SK-N-SH (cell line): ENCODE data around the gene C4orf54. TPM values are rescaled to one million over a fixed set of nuclear protein-coding genes. Genes with fewer than 3 reads are reported as not detected.

Experiments
- CTCF ChIA-PET: fragments of 300-600, 350-600 bp; formaldehyde crosslinking; extraction: SDS; loops from one replicate; lab custom pipeline; 2021; lab: Yijun Ruan, JAX
- POLR2A ChIA-PET: fragments of 350-600 bp; sonication (Branson Sonifier 250); formaldehyde crosslinking; extraction: SDS; loops from one replicate; lab custom pipeline; 2020; ENCODE audit warnings: antibody characterized with exemption, inconsistent platforms; lab: Yijun Ruan, JAX
- DNase-seq: peaks from one replicate; pipeline ENCODE4 v3.0.0; 2012
- H2AFZ ChIP-seq: fragments of 200-600 bp; sonication (generic); 2 replicates; pipeline ENCODE4 v1.8.1; 2016; ENCODE audit warnings: antibody characterized with exemption, mild to moderate bottlenecking, low read depth
- H3F3A ChIP-seq: fragments of 200-600 bp; sonication (generic); replicated peaks from 2 replicates; pipeline ENCODE3; 2016; ENCODE audit warnings: antibody characterized with exemption, mild to moderate bottlenecking; ENCODE audit not compliant: insufficient read depth
- H3K27ac ChIP-seq, 2 experiments: fragments of 200-500 bp in 1 of 2; fragments of 200-600 bp in 1 of 2; sonication (Bioruptor generic) in 1 of 2; sonication (generic), shearing (Covaris generic) in 1 of 2; 2 replicates each; pipeline versions ENCODE4 v1.5.1 to v1.6.1; 2014 to 2016; ENCODE audit warnings: low read depth in 2 of 2, inconsistent platforms in 1 of 2, low read length in 1 of 2, mild to moderate bottlenecking in 1 of 2, mixed read lengths in 1 of 2
- H3K27me3 ChIP-seq: fragments of 200-600 bp; sonication (generic), shearing (Covaris generic); 2 replicates; pipeline ENCODE4 v1.6.1; 2016; ENCODE audit warnings: mixed run types; ENCODE audit not compliant: insufficient read depth
- H3K36me3 ChIP-seq, 2 experiments: fragments of 200-500 bp in 1 of 2; fragments of 200-600 bp in 1 of 2; sonication (Bioruptor generic) in 1 of 2; sonication (generic) in 1 of 2; replicated peaks in 1 of 2; 2 replicates each; pipeline versions ENCODE3 to v1.5.1; 2014 to 2016; ENCODE audit warnings: low read length in 1 of 2, mild to moderate bottlenecking in 1 of 2; ENCODE audit not compliant: insufficient read depth in 2 of 2, control insufficient read depth in 1 of 2
- H3K4me1 ChIP-seq, 2 experiments: fragments of 200-500 bp in 1 of 2; fragments of 200-600 bp in 1 of 2; sonication (Bioruptor generic) in 1 of 2; sonication (generic), shearing (Covaris generic) in 1 of 2; 2 replicates each; pipeline versions ENCODE4 v1.5.1 to v1.6.1; 2014 to 2016; ENCODE audit warnings: low read depth in 1 of 2, low read length in 1 of 2, mixed run types in 1 of 2; ENCODE audit not compliant: insufficient read depth in 2 of 2, control insufficient read depth in 1 of 2
- H3K4me2 ChIP-seq: fragments of 200-600 bp; sonication (generic), shearing (Covaris generic); 2 replicates; pipeline ENCODE4 v1.6.1; 2017; ENCODE audit warnings: mixed run types
- H3K4me3 ChIP-seq, 2 experiments: fragments of 200-500 bp in 1 of 2; fragments of 200-600 bp in 1 of 2; sonication (Bioruptor generic) in 1 of 2; sonication (generic), shearing (Covaris generic) in 1 of 2; 2 replicates each; pipeline versions ENCODE4 v1.5.1 to v1.8.1; 2014 to 2016; ENCODE audit warnings: low read depth in 2 of 2, inconsistent platforms in 1 of 2, low read length in 1 of 2, mild to moderate bottlenecking in 1 of 2, mixed read lengths in 1 of 2, moderate library complexity in 1 of 2
- H3K79me2 ChIP-seq: fragments of 200-600 bp; sonication (generic); 2 replicates; pipeline ENCODE4 v1.8.1; 2017; ENCODE audit warnings: mild to moderate bottlenecking; ENCODE audit not compliant: insufficient read depth
- H3K9ac ChIP-seq: fragments of 200-600 bp; sonication (generic); 2 replicates; pipeline ENCODE4 v1.6.1; 2017; ENCODE audit warnings: mixed run types
- H3K9me2 ChIP-seq: fragments of 200-600 bp; sonication (generic); 2 replicates; pipeline ENCODE4 v1.6.1; 2017; ENCODE audit warnings: mixed run types
- H3K9me3 ChIP-seq: fragments of 200-600 bp; sonication (generic); 2 replicates; pipeline ENCODE4 v1.6.1; 2017; ENCODE audit warnings: mixed run types, mild to moderate bottlenecking, moderate library complexity
- H4K20me1 ChIP-seq: fragments of 200-600 bp; sonication (generic); 2 replicates; pipeline ENCODE4 v1.6.1; 2017; ENCODE audit warnings: mild to moderate bottlenecking, mixed run types; ENCODE audit not compliant: insufficient read depth
- ELF1 ChIP-seq: IDR thresholded peaks from 2 replicates; pipeline ENCODE4 v1.4.0; 2012
- EP300 ChIP-seq, 2 experiments: IDR thresholded peaks; 2 replicates each; pipeline versions ENCODE4 v1.4.0 to v1.6.1; 2012; ENCODE audit warnings: borderline replicate concordance in 1 of 2, low read depth in 1 of 2, low read length in 1 of 2
- EZH2phosphoT487 ChIP-seq: fragments of 200-600 bp; sonication (generic); IDR thresholded peaks from 2 replicates; pipeline ENCODE4 v1.6.1; 2017; ENCODE audit warnings: low read depth, mixed run types, mild to moderate bottlenecking, antibody characterized with exemption, moderate library complexity, borderline replicate concordance
- FOSL2 ChIP-seq: IDR thresholded peaks from 2 replicates; pipeline ENCODE4 v1.4.0; 2012; ENCODE audit warnings: low read depth, mild to moderate bottlenecking, moderate library complexity, borderline replicate concordance
- IRF3 ChIP-seq: fragments of 150-350 bp; IDR thresholded peaks from 2 replicates; pipeline ENCODE4 v1.6.1; 2016; ENCODE audit warnings: mild to moderate bottlenecking, low read depth, low read length
- JUND ChIP-seq: IDR thresholded peaks from 2 replicates; pipeline ENCODE4 v1.4.0; 2012
- MAX ChIP-seq: IDR thresholded peaks from 2 replicates; pipeline ENCODE4 v1.4.0; 2012; ENCODE audit warnings: low read depth
- MEF2A ChIP-seq: IDR thresholded peaks from 2 replicates; pipeline ENCODE4 v1.4.0; 2012; ENCODE audit warnings: low read depth, borderline replicate concordance
- MXI1 ChIP-seq: IDR thresholded peaks from 2 replicates; pipeline ENCODE4 v1.6.1; 2012; ENCODE audit warnings: mild to moderate bottlenecking, low read depth, low read length, improper control_type of control experiment
- NFIC ChIP-seq: IDR thresholded peaks from 2 replicates; pipeline ENCODE4 v1.4.0; 2012; ENCODE audit warnings: borderline replicate concordance
- NRF1 ChIP-seq: IDR thresholded peaks from 2 replicates; pipeline ENCODE4 v1.6.1; 2012; ENCODE audit warnings: low read depth, mild to moderate bottlenecking, low read length
- PBX3 ChIP-seq: IDR thresholded peaks from 2 replicates; pipeline ENCODE4; 2012
- RAD21 ChIP-seq: IDR thresholded peaks from 2 replicates; pipeline ENCODE4 v1.6.1; 2012; ENCODE audit warnings: mild to moderate bottlenecking, low read length
- RCOR1 ChIP-seq: fragments of 150-350 bp; IDR thresholded peaks from 2 replicates; pipeline ENCODE4 v1.6.1; 2017; ENCODE audit warnings: antibody characterized with exemption, low read length
- RXRA ChIP-seq: IDR thresholded peaks from 2 replicates; pipeline ENCODE4 v1.4.0; 2012; ENCODE audit warnings: low read depth, mild to moderate bottlenecking, borderline replicate concordance
- SIN3A ChIP-seq: IDR thresholded peaks from 2 replicates; pipeline ENCODE4 v1.6.1; 2012; ENCODE audit warnings: low read depth, mild to moderate bottlenecking, low read length, moderate library complexity, borderline replicate concordance
- SMC3 ChIP-seq: IDR thresholded peaks from 2 replicates; pipeline ENCODE4 v1.6.1; 2012; ENCODE audit warnings: low read depth, low read length, improper control_type of control experiment
- TCF12 ChIP-seq: IDR thresholded peaks from 2 replicates; pipeline ENCODE4 v1.4.0; 2012
- ZBTB33 ChIP-seq: IDR thresholded peaks from 2 replicates; pipeline ENCODE4 v1.4.0; 2012; ENCODE audit warnings: low read depth, borderline replicate concordance
- WGBS: methylation state at CpG from one replicate; pipeline ENCODE4 v1.1.6; 2017; ENCODE audit warnings: low lambda C conversion rate; 5-methylcytosine and 5-hydroxymethylcytosine counted together
- polyA plus RNA-seq, 3 experiments: library from polyadenylated mRNA; depleted of rRNA; stranded (reverse); fragments of >200 nt; gene quantifications; 2 replicates each; pipeline ENCODE4 v1.2.3, GENCODE V29; 2012

C4orf54 gene
- polyA plus RNA-seq, 1 of the 3 experiments (the other 2 are of a cell fraction), result not detected

- TF ChIP-seq RAD21 (no peak), NRF1 (no peak), IRF3 (no peak), MEF2A (no peak), ELF1 (no peak), JUND (no peak), EZH2phosphoT487 (no peak)
Measured at GRCh38 chr4:99633772-99634171, 23.9 kb downstream of the C4orf54 start (continued).

- Histone ChIP-seq H3K79me2 (no peaks in the 10 kb centered on the region), H4K20me1 (no peaks in the 10 kb centered on the region), H3K9ac (no peak overlapping the region), H3K9me2 (no peaks in the 10 kb centered on the region), H3K36me3 (no peaks in the 10 kb centered on the region), H3K4me3 (no peak overlapping the region), H3K4me1 (no peaks in the 10 kb centered on the region), H2AFZ (no peak overlapping the region), H3K9me3 (no peaks in the 10 kb centered on the region), H3K4me2 (no peak overlapping the region), H3K27me3 (no peaks in the 10 kb centered on the region), H3F3A (no peaks in the 10 kb centered on the region), H3K27ac (no peak overlapping the region)
- no peak for DNase-seq
- no peak for TF ChIP-seq NFIC
- TF ChIP-seq ZBTB33, result no peak
- no peak for TF ChIP-seq RXRA
- TF ChIP-seq EP300 (IDR thresholded peaks at IDR 0.05; ENCODE audit: borderline replicate concordance in 1 of 2, low read depth in 1 of 2, low read length in 1 of 2), result no peak
- no peak for TF ChIP-seq TCF12
- no peak for TF ChIP-seq FOSL2
- no peak for TF ChIP-seq MXI1
- no peak for TF ChIP-seq SIN3A
- no peak for TF ChIP-seq RCOR1
- TF ChIP-seq PBX3, result no peak
- no peak for TF ChIP-seq SMC3
- no peak for TF ChIP-seq MAX
- POLR2A ChIA-PET, result no interaction called here
- CTCF ChIA-PET, result no interaction called here
- WGBS, result 15% methylated on average over 1 of the region's 1 CpG
Measured at GRCh38 chr4:99630857-99631360, 26.7 kb downstream of the C4orf54 start.
